T follicular helper cell (primary cell): ENCODE results near the gene KHDRBS2.
"Not testable (repeated sequence)": the region's sequence is repeated elsewhere in the genome, so short reads cannot be mapped to it uniquely, and the experiment has no call there.

Source experiments
- DNase-seq: peaks from one replicate; pipeline ENCODE4 v3.0.0-alpha.2; 2020; ENCODE audit warnings: low read depth

Gene KHDRBS2

DNA sequence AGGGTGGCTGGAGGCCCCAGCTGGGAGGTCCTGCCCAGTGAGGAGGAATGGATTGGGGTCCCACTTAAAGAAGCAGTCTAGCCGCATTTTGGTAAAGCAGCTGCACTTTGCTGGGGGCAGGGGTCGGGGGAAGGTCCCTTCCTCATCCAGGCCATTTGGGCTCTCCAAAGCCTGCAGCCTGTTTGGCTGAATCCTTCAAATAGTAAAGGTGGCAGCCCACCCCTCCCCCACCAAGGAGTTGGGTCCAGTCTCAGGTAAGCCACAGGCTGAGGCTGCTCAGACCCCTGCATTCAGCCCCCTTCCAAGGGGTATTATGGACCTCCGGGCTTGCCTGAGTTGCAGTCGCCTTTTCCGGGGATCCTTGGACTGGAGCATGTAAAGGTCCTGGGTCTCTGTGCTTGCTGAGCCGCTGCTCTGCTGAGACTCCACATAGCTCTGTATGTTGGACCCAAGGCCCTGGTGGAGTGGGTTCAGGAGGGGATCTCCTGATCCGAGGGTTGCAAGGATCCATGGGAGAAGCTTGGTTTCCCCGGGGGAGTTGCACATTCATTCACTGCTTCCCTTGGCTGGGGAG is 417.4 kb downstream of the KHDRBS2 start:
- no peak for DNase-seq

DNA sequence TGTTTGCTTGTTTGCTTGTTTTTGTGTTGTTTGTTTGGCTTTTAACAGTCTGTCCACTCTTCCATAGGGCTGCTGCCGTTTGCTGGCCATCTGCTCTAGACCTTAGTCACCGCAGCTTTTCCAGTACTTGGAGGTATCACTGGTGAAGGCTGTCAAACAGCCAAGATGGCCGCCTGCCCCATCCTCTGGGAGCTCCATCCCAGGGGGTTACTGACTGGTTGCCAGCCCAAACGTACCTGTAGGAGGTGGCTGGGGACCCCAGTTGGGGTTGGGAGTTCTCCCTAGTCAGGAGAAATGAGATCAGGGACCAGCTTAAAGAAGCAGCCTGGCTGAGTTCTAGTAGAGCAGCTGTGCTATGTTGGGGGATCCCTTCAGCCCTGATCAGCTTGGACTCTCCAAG is 418.4 kb downstream of the KHDRBS2 start:
- no peak for DNase-seq

DNA sequence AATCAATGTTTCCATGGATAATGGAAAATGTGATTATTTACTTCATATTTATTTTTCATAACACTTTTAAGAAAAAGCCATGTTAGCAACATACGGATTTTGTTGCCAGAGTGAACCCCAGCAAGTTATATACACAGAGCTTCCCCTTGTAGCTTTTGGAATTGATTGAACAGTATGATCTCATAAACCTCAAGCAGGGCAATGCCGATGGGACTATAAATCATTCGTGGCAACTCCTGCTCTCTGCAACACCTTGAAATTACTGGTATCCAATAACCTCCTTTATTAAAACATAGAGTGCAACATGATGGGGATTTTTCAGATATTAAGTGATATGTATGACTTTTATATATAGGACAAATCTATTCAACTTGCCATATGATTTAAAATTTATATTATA is 428.5 kb downstream of the KHDRBS2 start:
- DNase-seq, result no peak

DNA sequence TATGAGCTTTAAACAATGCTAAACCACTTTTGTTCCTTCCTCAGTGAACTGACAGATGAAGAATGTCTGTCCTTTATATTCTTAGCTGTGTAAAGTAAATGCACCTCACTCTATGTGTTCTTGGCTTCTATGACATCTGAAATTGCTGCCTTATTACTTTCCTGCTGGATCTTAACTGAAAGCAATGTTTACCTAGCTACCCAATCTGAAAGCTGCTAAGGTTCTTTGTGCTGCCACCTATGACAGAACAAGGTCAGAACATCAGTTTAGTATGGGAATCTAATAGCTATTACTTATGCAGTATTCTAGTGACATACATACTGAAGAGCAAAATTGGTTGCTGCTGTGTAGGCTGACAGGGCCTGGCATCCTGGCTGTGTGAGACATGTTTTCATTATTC is 444.1 kb downstream of the KHDRBS2 start:
- DNase-seq, result no peak

DNA sequence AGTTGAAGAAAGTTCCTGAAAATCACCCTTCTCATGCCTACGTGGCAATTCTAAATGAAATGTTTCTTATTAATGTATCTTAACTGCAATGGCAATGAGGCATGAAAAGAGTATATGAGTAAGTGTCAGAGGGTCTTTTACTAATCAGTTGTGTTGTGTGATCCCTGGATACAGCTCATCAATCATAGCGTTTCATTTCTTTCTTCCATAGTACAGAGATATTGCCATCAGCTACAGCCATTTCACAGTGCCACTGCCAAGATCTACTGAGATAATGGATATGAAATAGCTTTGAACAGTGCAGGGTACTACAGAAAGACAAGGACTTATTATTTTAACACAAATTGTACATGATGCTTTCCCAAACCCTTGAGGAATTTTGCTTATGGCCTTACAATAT is 450.8 kb downstream of the KHDRBS2 start:
- no peak for DNase-seq

DNA sequence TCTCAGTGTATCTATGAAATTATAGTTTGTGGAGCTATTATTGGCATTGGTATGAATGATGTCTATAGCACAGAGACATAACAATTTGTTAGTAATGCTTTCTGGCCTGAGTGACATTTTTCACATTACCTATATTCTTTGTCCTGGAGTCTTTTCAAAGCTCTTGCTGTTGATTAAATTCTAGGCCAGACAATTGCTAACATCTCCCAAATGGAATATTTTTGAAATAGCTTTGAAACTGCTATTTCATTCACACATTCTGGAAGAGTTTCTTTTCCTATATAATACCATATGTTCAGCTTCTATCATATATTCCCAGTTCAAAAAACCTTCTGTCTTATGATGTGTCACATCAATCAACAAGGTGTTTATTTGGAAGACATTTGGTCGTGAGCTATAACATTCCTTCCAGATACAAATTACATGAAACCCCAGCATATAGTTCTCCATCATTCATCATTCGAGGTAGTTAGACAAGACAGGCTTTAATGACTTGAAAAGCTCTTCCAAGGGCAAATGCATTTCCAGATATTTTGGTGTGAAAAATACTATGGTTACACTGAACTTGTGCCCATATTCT is 452.8 kb downstream of the KHDRBS2 start:
- no peak for DNase-seq

DNA sequence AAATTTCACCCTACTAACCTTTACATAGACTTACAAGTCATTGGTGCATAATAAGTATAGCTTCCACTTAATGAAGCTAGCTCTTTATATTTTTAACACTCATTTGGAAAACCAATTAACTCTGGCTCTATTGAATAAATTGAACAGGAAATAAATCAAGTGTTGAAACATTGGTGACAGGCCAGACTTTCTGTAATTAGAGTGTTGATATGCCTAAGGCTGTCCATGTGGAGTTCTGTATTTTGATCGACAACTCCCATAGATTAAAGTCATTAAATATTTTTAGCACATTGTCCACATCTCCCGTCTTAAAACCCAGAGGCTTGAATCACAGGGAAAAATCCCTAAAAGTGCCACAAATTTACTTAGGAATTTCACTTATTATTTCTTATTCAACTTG is 468.3 kb downstream of the KHDRBS2 start:
- no peak for DNase-seq

DNA sequence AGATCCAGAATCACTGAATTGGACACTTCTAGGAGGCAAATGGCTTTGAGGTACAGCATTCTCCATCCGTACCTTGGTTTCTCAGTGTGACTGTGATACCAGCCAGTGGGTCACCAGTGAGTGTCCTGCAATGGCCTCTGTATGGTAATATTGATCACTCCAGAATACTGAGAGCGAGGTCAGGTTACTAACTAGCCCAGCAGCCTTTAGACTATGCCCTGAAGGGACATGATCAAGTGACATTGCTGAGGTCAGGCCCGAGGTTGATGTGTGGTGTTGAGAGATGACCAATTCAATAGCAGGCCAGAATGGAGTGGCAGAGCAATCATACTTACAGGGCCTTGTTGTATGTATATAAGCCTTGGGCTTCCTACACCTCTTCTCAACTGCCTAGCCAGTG is 476.0 kb downstream of the KHDRBS2 start:
- DNase-seq, result no peak

DNA sequence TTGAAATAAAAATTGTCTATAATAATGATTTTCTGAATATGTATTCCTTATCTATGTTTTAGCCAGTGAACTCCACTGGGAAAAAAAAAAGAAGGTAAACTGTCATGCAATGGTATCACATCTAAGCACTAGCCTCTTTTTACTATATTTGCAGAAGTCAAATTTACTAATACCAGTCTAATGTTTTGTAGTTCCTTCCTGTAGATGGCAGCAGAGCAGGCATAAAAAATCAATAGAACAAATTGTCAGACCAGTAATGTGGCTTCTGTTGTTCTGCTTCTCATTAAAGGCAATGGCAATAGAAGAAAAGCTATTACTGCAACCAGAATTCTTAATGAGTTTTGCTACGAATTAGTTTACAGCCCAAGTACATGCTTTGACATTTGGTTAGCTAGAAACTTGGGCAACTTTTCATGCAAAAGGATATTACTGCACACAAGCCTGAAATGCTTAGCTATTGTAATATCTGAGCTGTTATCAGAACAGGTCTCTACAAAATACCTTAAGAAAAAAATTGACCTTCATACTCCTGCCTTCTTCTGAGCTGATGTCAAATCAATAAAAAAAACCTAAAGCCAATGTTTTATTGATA is 476.9 kb downstream of the KHDRBS2 start:
- DNase-seq, result no peak

DNA sequence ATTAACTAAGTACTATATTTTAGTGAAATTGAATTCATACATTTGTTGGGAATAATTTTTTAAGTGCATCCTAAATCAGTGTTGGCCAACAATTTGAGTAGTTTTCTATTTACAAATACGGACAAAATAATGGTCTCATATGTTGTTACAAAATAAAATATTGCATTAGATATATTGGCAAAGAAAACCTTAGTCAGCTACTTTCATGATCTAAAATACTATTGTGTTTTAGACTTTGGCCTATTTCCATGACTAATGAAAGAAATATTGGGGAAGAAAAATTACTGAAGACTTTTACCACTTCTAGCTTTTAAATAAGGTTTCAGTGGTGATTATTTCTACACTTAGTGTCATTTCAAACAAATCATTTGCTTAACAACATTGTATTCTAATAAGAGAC is 498.0 kb downstream of the KHDRBS2 start:
- no peak for DNase-seq

DNA sequence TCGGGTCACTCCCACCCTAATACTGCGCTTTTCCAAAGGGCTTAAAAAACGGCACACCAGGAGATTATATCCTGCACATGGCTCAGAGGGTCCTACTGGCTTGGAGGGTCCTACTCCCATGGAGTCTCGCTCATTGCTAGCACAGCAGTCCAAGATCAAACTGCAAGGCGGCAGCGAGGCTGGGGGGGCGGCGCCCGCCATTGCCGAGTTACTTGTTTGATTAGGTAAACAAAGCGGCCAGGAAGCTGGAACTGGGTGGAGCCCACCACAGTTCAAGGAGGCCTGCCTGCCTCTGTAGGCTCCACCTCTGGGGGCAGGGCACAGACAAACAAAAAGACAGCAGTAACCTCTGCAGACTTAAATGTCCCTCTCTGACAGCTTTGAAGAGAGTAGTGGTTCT is 516.6 kb downstream of the KHDRBS2 start:
- DNase-seq, result not testable (repeated sequence)

DNA sequence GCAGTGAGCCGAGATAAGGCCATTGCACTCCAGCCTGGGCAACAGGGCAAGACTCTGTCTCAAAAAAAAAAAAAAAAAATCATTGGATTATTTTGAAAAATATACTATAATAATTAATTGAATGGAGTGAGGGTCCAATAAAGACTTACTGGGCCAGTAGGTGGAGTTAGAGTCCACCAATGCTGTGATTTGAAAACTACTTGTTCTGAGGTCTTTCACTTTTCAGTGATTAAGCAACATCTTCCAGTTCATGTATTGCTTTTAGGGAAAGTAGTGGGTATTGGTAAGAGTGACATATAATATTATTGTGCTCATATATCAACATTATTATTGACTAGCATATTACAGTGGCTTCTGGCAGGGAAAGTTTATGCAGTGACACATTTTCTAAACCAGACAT is 530.3 kb downstream of the KHDRBS2 start:
- no peak for DNase-seq

DNA sequence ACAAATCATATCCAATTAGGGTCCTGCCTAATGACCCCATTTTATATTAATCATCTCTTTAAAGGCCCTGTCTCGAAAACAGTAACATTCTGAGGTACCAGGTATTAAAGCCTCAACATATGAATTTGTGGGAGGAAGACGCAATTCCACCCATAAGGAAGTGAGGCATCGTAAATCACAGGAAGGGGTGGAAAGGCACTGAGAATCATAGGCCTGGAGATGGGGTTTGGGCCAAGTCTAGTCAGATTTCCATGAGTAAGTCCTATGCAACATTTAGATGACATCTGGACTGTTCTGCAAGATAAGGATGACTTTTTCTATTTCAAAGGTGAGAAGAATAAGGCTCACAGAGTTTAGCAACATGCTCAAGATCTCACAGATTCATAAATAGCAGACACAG is 534.0 kb downstream of the KHDRBS2 start:
- no peak for DNase-seq

DNA sequence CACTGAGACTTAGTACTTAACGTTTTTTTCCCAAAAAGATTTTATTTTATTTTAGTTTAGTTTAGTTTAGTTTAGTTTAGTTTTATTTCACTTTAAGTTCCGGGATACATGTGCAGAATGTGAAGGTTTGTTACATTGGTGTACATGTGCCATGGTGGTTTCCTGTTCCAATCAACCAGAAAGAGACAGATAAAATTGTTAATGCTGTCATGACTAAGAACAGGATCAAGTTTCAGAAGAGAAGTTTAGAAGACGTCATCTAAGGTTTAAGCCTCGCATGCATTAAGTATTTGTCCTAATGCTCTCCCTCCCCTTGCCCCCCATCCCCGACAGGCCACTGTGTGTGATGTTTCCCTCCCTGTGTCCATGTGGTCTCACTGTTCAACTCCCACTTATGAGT is 540.0 kb downstream of the KHDRBS2 start:
- no peak for DNase-seq

DNA sequence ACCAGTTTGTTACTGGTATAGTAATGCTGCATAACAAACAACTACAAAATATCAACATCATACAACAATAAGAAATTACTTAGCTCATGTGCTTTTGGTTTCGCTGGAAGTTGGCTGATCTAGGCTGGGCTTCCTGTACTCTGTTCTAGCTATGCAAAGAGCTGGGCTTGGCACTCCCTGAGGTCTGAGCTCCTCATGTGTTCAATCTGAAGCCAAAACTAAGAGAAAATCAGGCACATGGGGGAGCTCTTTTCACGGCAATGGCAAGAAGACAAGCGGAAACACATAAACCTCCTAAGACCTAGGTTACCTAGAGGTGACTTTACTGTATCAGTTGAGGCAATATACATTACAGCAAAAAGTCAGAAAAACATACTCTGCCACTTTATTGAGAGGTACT is 574.2 kb downstream of the KHDRBS2 start:
- DNase-seq, result no peak

DNA sequence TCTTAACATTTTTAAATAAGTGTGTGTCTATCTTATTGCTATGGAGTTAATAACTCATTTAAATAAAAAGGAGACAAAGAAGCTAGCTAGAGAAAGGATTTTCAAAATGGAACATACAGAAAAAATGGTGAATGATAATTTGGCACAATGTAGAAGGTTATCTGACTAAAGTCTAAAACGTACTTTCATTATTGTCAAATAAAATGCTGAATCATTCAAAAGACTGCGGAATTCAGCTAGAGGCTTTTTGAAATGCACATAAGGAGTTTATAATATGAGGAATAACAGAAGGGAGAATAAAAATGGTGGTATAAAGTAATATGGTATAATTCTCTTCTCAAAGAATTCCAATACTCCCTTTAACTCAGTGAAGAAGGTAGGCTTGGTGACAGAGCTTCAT is 597.9 kb downstream of the KHDRBS2 start:
- no peak for DNase-seq

DNA sequence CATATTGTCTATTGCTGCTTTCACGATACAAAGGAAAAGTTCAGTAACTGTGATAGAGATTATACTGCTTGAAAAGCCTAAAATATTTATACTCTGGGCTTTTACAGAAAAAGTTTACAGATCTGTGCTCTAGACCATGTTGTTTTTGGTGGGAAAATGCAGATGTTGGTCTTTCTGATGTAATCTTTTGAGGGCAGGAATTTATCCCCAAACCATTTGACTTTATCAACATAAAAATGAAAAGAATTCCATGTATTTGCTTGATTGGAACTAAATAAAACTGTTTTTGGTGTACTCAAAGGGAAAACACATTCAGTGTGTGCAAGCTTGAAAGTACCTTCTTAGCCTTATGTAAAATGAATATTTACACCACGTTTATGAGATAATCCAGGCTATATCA is 603.5 kb downstream of the KHDRBS2 start:
- no peak for DNase-seq

DNA sequence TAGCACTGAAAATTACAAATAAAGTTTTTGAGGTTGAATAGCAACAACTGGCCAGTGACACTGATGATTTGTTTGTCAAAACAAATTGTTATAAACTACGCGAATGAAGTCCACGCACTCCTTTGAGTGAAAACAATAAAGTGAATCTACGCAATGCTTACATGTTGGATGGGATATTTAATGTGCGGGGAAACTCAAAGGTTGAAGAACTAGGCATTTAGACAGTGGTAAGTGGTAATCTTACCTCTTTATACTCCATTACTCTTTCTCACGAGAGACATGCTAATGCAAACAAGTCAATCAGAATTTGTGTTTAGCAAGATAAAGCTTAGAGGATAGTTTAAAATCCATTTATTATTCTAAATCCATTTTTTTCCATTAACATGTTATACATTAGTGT is 606.4 kb downstream of the KHDRBS2 start:
- no peak for DNase-seq

DNA sequence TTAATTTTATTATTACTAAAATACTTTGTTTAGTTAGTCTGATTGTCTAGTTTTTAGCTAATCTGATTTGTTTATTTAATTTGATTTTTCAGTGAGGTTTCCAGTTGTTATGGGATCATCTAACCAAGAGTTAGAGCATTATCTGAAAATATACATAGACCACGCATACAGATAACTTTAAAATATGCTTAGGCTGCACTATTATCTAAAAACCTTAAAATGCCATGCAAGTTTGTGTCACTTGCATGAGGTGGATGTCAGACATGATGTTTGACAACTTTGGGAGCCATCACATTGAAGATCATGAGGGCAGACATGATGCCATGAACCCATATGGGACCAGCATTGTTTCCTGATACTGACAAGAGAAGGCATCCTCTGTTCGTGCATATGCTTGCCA is 610.3 kb downstream of the KHDRBS2 start:
- no peak for DNase-seq

DNA sequence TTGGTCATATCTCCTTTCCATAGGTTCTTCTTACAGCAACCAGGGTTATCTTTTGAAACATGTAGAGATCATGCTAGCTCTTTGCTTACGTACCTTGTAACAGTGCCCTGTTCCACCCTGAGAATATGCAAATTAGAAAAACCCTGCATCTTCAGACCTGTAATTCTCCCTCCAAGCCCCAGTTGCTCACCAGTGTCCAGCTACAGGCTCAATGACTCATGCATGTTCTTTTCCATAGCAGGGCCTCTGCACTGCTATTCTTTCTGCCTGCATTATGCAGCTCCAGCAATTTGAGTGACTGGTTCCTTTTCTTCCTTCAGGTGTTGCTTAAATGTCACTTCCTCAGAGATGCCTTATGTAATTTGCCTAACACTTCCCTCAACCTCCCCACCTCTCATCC is 636.2 kb downstream of the KHDRBS2 start:
- no peak for DNase-seq

DNA sequence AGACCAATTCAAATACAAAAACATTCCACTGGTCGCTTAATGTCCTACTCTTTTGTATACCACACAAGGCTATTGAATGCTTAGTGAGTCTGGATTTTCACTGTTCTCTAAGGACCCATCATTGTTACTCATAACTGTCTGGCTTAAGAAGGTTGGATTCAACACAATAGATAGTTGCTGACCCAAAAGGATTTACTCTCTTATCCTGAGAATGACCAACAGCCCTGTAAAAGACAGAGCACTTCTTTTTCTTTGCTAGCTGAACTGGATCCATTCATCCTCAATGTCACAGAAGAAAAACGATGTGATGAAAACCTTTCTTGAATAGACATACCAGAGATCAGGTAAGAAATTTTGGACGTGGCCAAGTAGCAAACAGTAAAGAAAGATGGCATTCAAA is 645.6 kb downstream of the KHDRBS2 start:
- DNase-seq, result no peak
